Right atrium auricular region (tissue), 2 donors: ENCODE data around the gene LRRC4B. TPM values are rescaled to one million over a fixed set of nuclear protein-coding genes. Genes with fewer than 3 reads are reported as not detected.
"Not testable (repeated sequence)": the region's sequence is repeated elsewhere in the genome, so short reads cannot be mapped to it uniquely, and the experiment has no call there.

Experiments used
- DNase-seq: peaks from one replicate; pipeline ENCODE4 v3.0.0-alpha.2; 2019; ENCODE audit warnings: low spot score
- H3K27ac ChIP-seq, 2 donors: fragments of 200-600 bp; sonication (generic); 1 replicate in 1 of 2; 2 replicates in 1 of 2; pipeline ENCODE4 v1.5.1; 2016 to 2019
- H3K27me3 ChIP-seq, 2 donors: fragments of 200-600 bp; sonication (generic); one replicate each; pipeline versions ENCODE4 v1.5.1 to v1.6.0; 2017 to 2019
- H3K36me3 ChIP-seq: fragments of 200-600 bp; sonication (generic); one replicate; pipeline ENCODE4 v1.5.1; 2016
- H3K4me1 ChIP-seq, 2 donors: fragments of 200-600 bp; sonication (generic); one replicate each; pipeline versions ENCODE4 v1.5.1 to v1.6.0; 2017 to 2019
- H3K4me3 ChIP-seq, 2 donors: fragments of 200-600 bp; sonication (generic); 1 replicate in 1 of 2; 2 replicates in 1 of 2; pipeline ENCODE4 v1.5.1; 2017 to 2019; ENCODE audit warnings: mild to moderate bottlenecking in 1 of 2, moderate library complexity in 1 of 2
- H3K9me3 ChIP-seq, 2 donors: fragments of 200-600 bp; sonication (generic); one replicate each; pipeline ENCODE4 v1.5.1; 2019
- total RNA-seq, 2 donors: library from RNA; depleted of rRNA; stranded (reverse); fragments of >200 nt; gene quantifications; one replicate each; pipeline ENCODE4 v1.1.0, GENCODE V29; 2016
- TF ChIP-seq, protein P1 (sequence below), 2 donors: fragments of 200-600 bp; sonication (generic); IDR thresholded peaks; one replicate each; pipeline ENCODE4 v1.5.1; 2019; ENCODE audit warnings: antibody characterized with exemption in 2 of 2

LRRC4B gene
- total RNA-seq, 2 donors from 2014 or later = 1.6 to 2.0 TPM

DNA sequence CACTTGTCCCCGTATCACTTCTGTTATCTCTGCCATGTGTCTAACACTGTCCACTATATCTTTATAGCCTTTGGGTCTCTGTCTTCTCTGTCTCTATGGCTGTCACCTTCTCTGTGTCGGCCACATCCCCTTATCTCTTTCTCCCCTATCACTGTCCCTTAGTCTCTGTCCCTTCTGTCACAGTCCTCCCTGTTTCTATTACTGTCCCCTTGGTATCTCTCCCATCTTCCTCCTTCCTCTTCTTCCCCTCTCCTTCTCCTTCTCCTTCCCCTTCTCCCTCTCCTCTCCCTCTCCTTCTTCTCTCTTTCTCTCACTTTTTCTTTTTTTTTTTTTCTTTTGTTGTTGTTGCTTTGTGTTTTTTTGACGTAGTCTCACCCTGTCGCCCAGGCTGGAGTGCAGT is 34.7 kb upstream of the LRRC4B start:
- TF ChIP-seq, protein P1, sequence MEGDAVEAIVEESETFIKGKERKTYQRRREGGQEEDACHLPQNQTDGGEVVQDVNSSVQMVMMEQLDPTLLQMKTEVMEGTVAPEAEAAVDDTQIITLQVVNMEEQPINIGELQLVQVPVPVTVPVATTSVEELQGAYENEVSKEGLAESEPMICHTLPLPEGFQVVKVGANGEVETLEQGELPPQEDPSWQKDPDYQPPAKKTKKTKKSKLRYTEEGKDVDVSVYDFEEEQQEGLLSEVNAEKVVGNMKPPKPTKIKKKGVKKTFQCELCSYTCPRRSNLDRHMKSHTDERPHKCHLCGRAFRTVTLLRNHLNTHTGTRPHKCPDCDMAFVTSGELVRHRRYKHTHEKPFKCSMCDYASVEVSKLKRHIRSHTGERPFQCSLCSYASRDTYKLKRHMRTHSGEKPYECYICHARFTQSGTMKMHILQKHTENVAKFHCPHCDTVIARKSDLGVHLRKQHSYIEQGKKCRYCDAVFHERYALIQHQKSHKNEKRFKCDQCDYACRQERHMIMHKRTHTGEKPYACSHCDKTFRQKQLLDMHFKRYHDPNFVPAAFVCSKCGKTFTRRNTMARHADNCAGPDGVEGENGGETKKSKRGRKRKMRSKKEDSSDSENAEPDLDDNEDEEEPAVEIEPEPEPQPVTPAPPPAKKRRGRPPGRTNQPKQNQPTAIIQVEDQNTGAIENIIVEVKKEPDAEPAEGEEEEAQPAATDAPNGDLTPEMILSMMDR (IDR thresholded peaks at IDR 0.05) = no peak
- Histone ChIP-seq H3K4me3 (no peak overlapping the region), H3K27me3 (no peaks in the 10 kb centered on the region), H3K4me1 (no peaks in the 10 kb centered on the region), H3K36me3 (no peaks in the 10 kb centered on the region), H3K9me3 (no peaks in the 10 kb centered on the region), H3K27ac (no peak overlapping the region)
- DNase-seq = no peak

- no peak overlapping the region for H3K4me3 ChIP-seq
- H3K27ac ChIP-seq = no peak overlapping the region
- TF ChIP-seq, protein P1 (IDR thresholded peaks at IDR 0.05) = no peak
- no peak for DNase-seq
- H3K9me3 ChIP-seq = no peaks in the 10 kb centered on the region
- H3K36me3 ChIP-seq = no peaks in the 10 kb centered on the region
- no peaks in the 10 kb centered on the region for H3K4me1 ChIP-seq
- H3K27me3 ChIP-seq = no peaks in the 10 kb centered on the region
Observed at GRCh38 chr19:50602496-50602895, 34.3 kb upstream of the LRRC4B start.

GRCh38 chr19:50602089-50602422 is 33.8 kb upstream of the LRRC4B start:
- TF ChIP-seq, protein P1 (IDR thresholded peaks at IDR 0.05) = no peak

GRCh38 chr19:50601407-50602088 is 33.3 kb upstream of the LRRC4B start:
- Histone ChIP-seq H3K27ac (no peak overlapping the region), H3K36me3 (no peaks in the 10 kb centered on the region), H3K27me3 (no peaks in the 10 kb centered on the region), H3K9me3 (no peaks in the 10 kb centered on the region), H3K4me1 (no peaks in the 10 kb centered on the region), H3K4me3 (no peak overlapping the region)
- TF ChIP-seq, protein P1 (IDR thresholded peaks at IDR 0.05) = no peak
- no peak for DNase-seq

More at GRCh38 chr19:50602089-50602422, 33.8 kb upstream of the LRRC4B start:
- Histone ChIP-seq H3K36me3 (no peaks in the 10 kb centered on the region), H3K27ac (no peak overlapping the region), H3K9me3 (no peaks in the 10 kb centered on the region), H3K27me3 (no peaks in the 10 kb centered on the region), H3K4me1 (no peaks in the 10 kb centered on the region), H3K4me3 (no peak overlapping the region)
- DNase-seq = no peak

DNA sequence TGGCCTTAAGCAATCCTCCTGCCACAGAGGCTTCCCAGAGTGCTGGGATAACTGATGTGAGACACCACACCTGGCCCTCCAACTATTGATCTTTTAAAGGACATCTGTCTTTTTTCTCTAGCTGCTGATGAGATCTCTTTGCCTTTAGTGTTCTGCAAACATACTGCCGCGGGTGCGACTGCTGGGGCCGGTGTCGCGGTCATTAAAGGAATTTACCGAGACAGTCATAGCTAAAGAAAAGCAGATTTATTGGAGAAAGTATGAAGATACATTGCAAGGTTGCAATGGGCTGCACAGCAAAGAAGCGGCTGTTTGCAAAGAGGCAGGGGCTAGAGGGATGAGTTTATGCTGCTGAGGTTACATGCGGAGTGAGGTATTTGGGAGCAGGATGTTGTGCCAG is 31.2 kb upstream of the LRRC4B start:
- TF ChIP-seq, protein P1 (IDR thresholded peaks at IDR 0.05) = no peak
- no peaks in the 10 kb centered on the region for H3K27me3 ChIP-seq
- H3K4me1 ChIP-seq = no peaks in the 10 kb centered on the region
- H3K36me3 ChIP-seq = no peaks in the 10 kb centered on the region
- H3K4me3 ChIP-seq = no peak overlapping the region
- H3K27ac ChIP-seq = no peak overlapping the region
- H3K9me3 ChIP-seq = no peaks in the 10 kb centered on the region
- no peak for DNase-seq

DNA sequence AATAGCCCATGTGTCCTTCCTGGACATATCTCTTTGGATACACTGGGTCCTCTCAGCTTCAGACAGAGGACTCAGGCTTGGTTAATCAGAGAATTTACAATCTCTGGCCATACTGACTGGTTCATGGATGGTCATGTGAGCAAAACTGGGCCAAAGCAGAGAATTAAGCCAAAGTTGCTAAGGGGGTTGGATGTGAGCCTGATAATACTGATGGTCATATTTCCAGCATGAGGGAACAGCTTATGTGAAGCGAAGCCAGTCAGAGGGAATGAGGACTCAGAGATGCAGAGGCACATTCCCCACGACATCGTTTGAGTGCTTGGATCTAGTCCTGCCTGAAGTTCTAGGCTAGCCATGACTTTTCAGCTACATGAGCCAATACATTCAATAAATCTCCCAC is 22.0 kb upstream of the LRRC4B start:
- H3K27me3 ChIP-seq = no peaks in the 10 kb centered on the region
- no peaks in the 10 kb centered on the region for H3K36me3 ChIP-seq
- H3K27ac ChIP-seq = no peak overlapping the region
- no peak for DNase-seq
- TF ChIP-seq, protein P1 (IDR thresholded peaks at IDR 0.05) = no peak
- H3K4me1 ChIP-seq = no peaks in the 10 kb centered on the region
- no peak overlapping the region for H3K4me3 ChIP-seq
- no peaks in the 10 kb centered on the region for H3K9me3 ChIP-seq

GRCh38 chr19:50581795-50582660 is 13.8 kb upstream of the LRRC4B start:
- not testable (repeated sequence) for H3K27ac ChIP-seq, H3K4me1 ChIP-seq, H3K4me3 ChIP-seq, H3K27me3 ChIP-seq, H3K9me3 ChIP-seq, H3K36me3 ChIP-seq, DNase-seq
